ENCODE results near the gene HCFC1R1.

HCFC1R1 gene

GRCh38 chr16:3068487-3068886 lies 44.7 kb upstream of the HCFC1R1 start:
- Histone ChIP-seq H3K9me3 (ENCODE audit: severe bottlenecking) (no peaks in the 10 kb centered on the region), H3K27ac (no peak overlapping the region), H3K27me3 (ENCODE audit: insufficient read depth, low read depth, severe bottlenecking) (no peaks in the 10 kb centered on the region), H3K36me3 (no peaks in the 10 kb centered on the region), H3K4me3 (ENCODE audit: low read depth, low read length) (no peak overlapping the region)
- DNase-seq = no peak
- TF ChIP-seq CTCF (IDR thresholded peaks at IDR 0.05; ENCODE audit: low read depth, low read length) = no peak

- TF ChIP-seq CTCF (IDR thresholded peaks at IDR 0.05; ENCODE audit: low read depth, low read length) = no peak
- H3K27me3 ChIP-seq (ENCODE audit: insufficient read depth, low read depth, severe bottlenecking) = no peaks in the 10 kb centered on the region
- H3K4me3 ChIP-seq (ENCODE audit: low read depth, low read length) = no peak overlapping the region
- H3K9me3 ChIP-seq (ENCODE audit: severe bottlenecking) = no peaks in the 10 kb centered on the region
- H3K27ac ChIP-seq = no peak overlapping the region; the same call in 1 of the 2 replicates
- no peaks in the 10 kb centered on the region for H3K36me3 ChIP-seq
- no peak for DNase-seq
These were observed 42.7 kb upstream of the HCFC1R1 start for GRCh38 chr16:3066440-3066748.

- Histone ChIP-seq H3K27ac (no peak overlapping the region; the same call in 1 of the 2 replicates), H3K4me3 (ENCODE audit: low read depth, low read length) (no peak overlapping the region)
These were observed 42.1 kb upstream of the HCFC1R1 start for GRCh38 chr16:3065742-3066439.

GRCh38 chr16:3065069-3065741 lies 41.5 kb upstream of the HCFC1R1 start, which contains the start of gene IL32:
Gene IL32, plus strand, starts transcription at chr16:3065640. Its CDS starts 172 bp downstream, at chr16:3065812.
- no peak for DNase-seq
- Histone ChIP-seq H3K27me3 (ENCODE audit: insufficient read depth, low read depth, severe bottlenecking) (no peaks in the 10 kb centered on the region), H3K9me3 (ENCODE audit: severe bottlenecking) (no peaks in the 10 kb centered on the region), H3K36me3 (no peaks in the 10 kb centered on the region), H3K4me3 (ENCODE audit: low read depth, low read length) (no peak within 1 kb of the TSS), H3K27ac (no peak within 1 kb of the TSS; the same call in 1 of the 2 replicates)
- no peak for TF ChIP-seq CTCF (IDR thresholded peaks at IDR 0.05; ENCODE audit: low read depth, low read length)

More at GRCh38 chr16:3065742-3066439, 42.1 kb upstream of the HCFC1R1 start:
- Histone ChIP-seq H3K27me3 (ENCODE audit: insufficient read depth, low read depth, severe bottlenecking) (no peaks in the 10 kb centered on the region), H3K36me3 (no peaks in the 10 kb centered on the region), H3K9me3 (ENCODE audit: severe bottlenecking) (no peaks in the 10 kb centered on the region)
- TF ChIP-seq CTCF (IDR thresholded peaks at IDR 0.05; ENCODE audit: low read depth, low read length) = no peak
- DNase-seq = no peak

- Histone ChIP-seq H3K27me3 (ENCODE audit: insufficient read depth, low read depth, severe bottlenecking) (no peaks in the 10 kb centered on the region), H3K36me3 (no peaks in the 10 kb centered on the region), H3K27ac (no peak overlapping the region), H3K4me3 (ENCODE audit: low read depth, low read length) (no peak overlapping the region), H3K9me3 (ENCODE audit: severe bottlenecking) (no peaks in the 10 kb centered on the region)
- DNase-seq = no peak
- TF ChIP-seq CTCF (IDR thresholded peaks at IDR 0.05; ENCODE audit: low read depth, low read length) = no peak
These were observed 40.1 kb upstream of the HCFC1R1 start for GRCh38 chr16:3063625-3064386.
